ENCODE measurements around the gene BATF2. TPM values are rescaled to one million over a fixed set of nuclear protein-coding genes. Genes with fewer than 3 reads are reported as not detected.

BATF2 gene
- total and polyA plus RNA-seq, 9 of the 15 experiments (the other 6 are each of a cell fraction or from before 2014, with no cell fraction given) = 1.7 to 8.9 (median 6.4) TPM

DNA sequence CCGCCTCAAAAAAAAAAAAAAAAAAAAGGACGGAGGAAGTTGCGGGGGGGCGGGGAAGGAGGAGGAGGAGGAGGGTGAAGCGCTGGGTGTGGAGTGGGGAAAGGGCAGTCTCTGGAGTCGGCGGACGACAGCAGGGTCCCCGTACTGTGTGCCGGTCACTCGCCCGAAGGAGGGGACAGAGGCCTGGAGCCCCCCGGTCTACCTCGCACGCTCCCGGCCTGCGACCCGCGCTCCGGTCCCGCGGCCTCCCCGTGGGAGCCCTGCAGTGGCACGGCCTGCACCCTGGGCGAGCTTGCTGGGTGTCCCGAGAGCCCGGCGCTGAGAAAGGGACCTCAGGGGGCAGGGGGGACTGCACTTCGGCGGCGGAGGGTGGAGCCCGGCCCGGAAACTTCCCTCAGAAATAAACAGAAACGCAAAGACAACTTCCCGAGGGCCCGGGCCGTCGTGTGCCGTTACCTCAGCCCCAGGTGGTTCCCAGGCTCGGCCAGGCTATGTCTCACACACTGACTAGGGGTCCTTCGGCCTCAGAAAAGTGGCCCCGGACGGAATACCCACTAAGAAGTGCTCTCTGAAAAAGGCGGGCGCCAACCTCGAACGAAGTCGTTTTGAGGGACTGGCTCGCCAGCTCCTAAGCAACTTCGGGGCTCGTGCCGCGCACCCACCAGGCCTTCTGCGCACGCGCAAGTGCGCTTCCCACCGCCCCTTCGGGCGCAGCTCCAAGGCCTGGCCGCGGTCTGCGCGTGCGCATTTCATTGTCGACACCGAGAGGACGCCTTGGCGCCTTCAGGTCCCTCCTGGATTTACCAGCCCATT is 25.1 kb downstream of the BATF2 start, which contains the start of gene MAJIN (continued):
- TF ChIP-seq RBFOX2 (IDR thresholded peaks at IDR 0.05; ENCODE audit: low read depth, low read length) = peak; percentile 76
- TF ChIP-seq NRF1 (conservative IDR thresholded peaks at IDR 0.05 in 1 of 2, IDR thresholded peaks at IDR 0.05 in 1 of 2) = peak; percentile 94 to 96
- TF ChIP-seq, protein P1, sequence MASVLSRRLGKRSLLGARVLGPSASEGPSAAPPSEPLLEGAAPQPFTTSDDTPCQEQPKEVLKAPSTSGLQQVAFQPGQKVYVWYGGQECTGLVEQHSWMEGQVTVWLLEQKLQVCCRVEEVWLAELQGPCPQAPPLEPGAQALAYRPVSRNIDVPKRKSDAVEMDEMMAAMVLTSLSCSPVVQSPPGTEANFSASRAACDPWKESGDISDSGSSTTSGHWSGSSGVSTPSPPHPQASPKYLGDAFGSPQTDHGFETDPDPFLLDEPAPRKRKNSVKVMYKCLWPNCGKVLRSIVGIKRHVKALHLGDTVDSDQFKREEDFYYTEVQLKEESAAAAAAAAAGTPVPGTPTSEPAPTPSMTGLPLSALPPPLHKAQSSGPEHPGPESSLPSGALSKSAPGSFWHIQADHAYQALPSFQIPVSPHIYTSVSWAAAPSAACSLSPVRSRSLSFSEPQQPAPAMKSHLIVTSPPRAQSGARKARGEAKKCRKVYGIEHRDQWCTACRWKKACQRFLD (CRISPR knock-in tag; IDR thresholded peaks at IDR 0.05) = 0 out of 2 replicates have a peak, but pooled peaks have one; percentile 47
- 0 out of 2 replicates have a peak, but pooled peaks have one; percentile 28 for TF ChIP-seq MYC (IDR thresholded peaks at IDR 0.05; ENCODE audit: low read depth, low read length)
- no peak for TF ChIP-seq MYC (CRISPR knock-in tag; IDR thresholded peaks at IDR 0.05; ENCODE audit: borderline replicate concordance, low read depth)
- 0 out of 4 replicates have a peak, but pooled peaks of 1 of the 2 experiments have one; percentile 54 for TF ChIP-seq FOXA3 (CRISPR knock-in tag; conservative IDR thresholded peaks at IDR 0.05 in 1 of 2, IDR thresholded peaks at IDR 0.05 in 1 of 2)
- no peak for TF ChIP-seq PHB2 (IDR thresholded peaks at IDR 0.05; ENCODE audit: low read depth)
- TF ChIP-seq ZFX (CRISPR knock-in tag; IDR thresholded peaks at IDR 0.05) = peak; percentile 50
- peak; percentile 62; the same call in 1 of the 2 replicates for TF ChIP-seq CXXC5 (CRISPR knock-in tag; IDR thresholded peaks at IDR 0.05)
- TF ChIP-seq, protein P2, sequence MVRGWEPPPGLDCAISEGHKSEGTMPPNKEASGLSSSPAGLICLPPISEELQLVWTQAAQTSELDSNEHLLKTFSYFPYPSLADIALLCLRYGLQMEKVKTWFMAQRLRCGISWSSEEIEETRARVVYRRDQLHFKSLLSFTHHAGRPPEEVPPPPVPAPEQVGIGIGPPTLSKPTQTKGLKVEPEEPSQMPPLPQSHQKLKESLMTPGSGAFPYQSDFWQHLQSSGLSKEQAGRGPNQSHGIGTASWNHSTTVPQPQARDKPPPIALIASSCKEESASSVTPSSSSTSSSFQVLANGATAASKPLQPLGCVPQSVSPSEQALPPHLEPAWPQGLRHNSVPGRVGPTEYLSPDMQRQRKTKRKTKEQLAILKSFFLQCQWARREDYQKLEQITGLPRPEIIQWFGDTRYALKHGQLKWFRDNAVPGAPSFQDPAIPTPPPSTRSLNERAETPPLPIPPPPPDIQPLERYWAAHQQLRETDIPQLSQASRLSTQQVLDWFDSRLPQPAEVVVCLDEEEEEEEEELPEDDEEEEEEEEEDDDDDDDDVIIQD (CRISPR knock-in tag; IDR thresholded peaks at IDR 0.05) = no peak
- no peak for TF ChIP-seq RCOR1 (IDR thresholded peaks at IDR 0.05; ENCODE audit: borderline replicate concordance in 1 of 2, low read depth in 2 of 2, low read length in 2 of 2)
- no peak for TF ChIP-seq NCOA6 (IDR thresholded peaks at IDR 0.05)
- TF ChIP-seq SRSF1 (IDR thresholded peaks at IDR 0.05; ENCODE audit: low read depth, low read length) = no peak
- no peak for TF ChIP-seq SIN3B (IDR thresholded peaks at IDR 0.05; ENCODE audit: low read depth)
- peak; percentile 78 for TF ChIP-seq MEIS2 (IDR thresholded peaks at IDR 0.05; ENCODE audit: partially characterized antibody)
- peak in 1 of 2 experiments; percentile 69; a peak in 1 of 4 replicates for TF ChIP-seq TEAD1 (CRISPR knock-in tag; IDR thresholded peaks at IDR 0.05)
- TF ChIP-seq PRPF4 (IDR thresholded peaks at IDR 0.05; ENCODE audit: insufficient read depth, low read depth, low read length, poor library complexity, severe bottlenecking) = peak; percentile 30
- no peak for TF ChIP-seq COPS2 (conservative IDR thresholded peaks at IDR 0.05)
- TF ChIP-seq, protein P3, sequence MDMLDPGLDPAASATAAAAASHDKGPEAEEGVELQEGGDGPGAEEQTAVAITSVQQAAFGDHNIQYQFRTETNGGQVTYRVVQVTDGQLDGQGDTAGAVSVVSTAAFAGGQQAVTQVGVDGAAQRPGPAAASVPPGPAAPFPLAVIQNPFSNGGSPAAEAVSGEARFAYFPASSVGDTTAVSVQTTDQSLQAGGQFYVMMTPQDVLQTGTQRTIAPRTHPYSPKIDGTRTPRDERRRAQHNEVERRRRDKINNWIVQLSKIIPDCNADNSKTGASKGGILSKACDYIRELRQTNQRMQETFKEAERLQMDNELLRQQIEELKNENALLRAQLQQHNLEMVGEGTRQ (CRISPR knock-in tag; IDR thresholded peaks at IDR 0.05) = no peak
